ENCODE measurements around the gene ZBTB8OS.
A peak's percentile ranks its signal among the peaks of the same experiment; 100 is the strongest.
"Not testable (repeated sequence)": the region's sequence is repeated elsewhere in the genome, so short reads cannot be mapped to it uniquely, and the experiment has no call there.

Gene ZBTB8OS

DNA sequence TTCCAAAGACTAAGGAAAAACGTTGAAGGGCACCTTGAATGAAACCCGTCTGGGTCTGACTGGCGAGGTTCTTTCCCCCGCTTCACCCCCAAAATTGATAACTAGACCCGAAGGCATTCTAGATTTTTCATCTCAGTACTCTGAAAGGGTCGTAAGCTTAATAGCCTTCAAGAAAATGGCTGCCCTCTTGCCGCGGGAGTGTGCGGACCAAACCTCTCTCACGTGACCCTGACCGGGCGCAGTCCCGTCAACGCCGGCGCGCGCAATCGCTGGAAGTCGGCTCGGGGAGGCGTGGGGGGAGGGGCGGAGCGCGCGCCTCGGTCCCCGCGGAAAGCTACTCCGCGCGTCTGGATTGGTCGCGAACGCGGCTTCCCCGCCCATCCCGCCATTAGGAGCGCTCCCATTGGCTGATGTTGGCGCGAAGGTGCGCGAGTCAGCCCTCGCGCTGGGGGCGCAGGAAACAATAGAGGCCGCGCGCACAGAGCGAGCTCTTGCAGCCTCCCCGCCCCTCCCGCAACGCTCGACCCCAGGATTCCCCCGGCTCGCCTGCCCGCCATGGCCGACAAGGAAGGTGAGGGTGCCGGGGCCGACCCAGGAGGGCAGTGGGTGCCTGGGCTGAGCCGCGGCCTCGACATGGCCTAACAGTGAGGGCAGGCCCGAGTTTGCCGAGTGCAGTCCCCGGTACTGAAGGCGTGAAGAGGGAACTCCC, 556 bp upstream of the ZBTB8OS start, which contains the start of gene RBBP4:
TSS of gene RBBP4 (plus strand) at position 457 of the 709 bp plus-strand sequence. CDS start at position 556, 99 bp downstream.
- DNase-seq (ENCODE audit: low read depth): peak; percentile 96

DNA sequence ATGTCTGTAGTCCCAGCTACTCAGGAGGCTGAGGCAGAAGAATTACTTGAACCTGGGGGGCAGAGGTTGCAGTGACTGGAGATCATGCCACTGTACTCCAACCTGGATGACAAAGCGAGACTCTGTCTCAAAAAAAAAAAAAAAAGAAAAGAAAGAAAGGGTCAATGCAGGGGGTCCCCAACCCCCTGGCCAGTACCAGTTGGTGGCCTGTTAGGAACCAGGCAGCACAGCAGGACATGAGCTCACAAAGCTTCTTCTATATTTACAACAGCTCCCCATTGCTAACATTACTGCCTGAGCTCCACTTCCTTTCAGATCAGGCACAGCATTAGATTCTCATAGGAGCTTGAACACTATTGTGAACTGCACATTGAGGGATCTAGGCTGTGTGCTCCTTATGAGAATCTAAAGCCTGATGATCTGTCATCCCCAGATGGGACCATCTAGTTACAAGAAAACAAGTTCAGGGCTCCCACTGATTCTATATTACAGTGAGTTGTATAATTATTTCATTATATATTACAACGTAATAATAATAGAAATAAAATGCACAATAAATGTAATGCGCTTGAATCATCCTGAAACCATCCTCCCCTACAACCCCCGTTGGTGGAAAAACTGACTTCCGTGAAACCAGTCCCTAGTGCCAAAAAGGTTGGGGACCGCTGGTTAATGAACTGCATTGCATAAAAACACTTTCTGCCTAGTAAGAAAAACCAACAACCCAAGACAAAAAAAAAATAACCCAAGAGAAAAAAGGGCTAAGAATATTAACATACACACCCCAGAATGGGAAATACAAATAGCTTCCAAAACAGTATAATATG, 2.8 kb downstream of the ZBTB8OS start:
- no peak for DNase-seq (ENCODE audit: low read depth)

DNA sequence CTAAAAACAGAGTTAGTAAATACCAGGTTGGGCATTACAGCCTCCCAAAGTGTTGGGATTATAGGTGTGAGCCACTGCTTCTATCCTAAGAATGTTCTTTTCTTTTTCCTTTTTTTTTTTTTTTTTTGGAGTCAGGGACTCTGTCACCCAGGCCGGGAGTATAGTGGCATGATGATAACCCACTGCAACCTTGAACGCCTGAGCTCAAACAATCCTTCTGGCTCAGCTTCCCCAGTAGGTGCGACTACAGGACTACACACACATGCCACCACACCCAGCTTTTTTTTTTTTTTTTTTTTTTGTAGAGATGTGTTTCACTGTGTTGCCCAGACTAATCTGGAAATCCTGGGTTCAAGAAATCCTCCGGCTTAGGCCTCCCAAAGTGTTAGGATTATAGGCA, 5.9 kb downstream of the ZBTB8OS start:
- no peak for DNase-seq (ENCODE audit: low read depth)

DNA sequence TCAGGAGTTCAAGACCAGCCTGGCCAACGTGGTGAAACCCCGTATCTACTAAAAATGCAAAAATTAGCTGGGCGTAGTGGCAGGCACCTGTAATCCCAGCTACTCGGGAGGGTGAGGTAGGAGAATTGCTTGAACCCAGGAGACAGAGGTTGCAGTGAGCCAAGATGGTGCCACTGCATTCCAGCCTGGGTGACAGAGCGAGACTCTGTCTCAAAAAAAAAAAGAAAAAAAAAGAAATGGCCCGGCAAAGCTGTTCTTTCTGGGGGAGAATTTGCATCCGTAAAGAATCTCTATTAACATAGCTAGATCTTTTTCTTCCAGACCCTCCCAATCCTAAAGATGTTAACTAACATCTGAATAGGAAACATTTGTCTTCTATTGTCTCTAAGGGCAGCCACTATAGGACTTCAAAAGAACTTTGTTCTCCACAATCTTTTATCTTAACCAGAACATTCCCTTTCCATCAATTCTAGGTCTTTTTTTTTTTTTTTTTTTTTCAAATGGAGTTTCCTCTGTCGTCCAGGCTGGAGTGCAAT, 8.0 kb downstream of the ZBTB8OS start:
- DNase-seq (ENCODE audit: low read depth): not testable (repeated sequence)

DNA sequence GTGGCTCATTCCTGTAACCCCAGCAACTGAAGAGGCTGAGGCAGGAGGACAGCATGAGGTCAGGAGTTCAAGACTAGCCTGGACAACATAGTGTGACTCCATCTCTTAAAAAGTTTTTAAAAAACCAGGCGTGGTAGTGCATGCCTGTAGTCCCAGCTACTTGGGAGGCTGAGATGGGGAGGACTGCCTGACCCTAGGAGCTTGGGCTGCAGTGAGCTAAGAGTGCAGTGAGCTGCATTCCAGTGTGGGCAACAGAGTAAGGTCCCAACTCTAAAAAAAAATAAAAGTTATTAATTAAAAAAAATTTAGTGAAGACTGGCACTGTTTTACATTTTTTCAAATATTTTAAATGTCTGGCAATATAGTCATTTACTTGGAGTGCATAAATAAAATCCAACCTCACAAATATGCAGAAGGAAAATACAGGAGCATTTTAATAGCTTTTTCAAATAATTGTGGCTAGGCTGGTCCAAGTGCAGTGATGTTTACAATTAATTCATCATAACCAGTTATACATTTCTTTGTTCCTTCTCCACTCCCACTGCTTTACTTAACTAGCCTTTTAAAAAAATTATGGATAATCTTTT, 10.8 kb downstream of the ZBTB8OS start:
- DNase-seq (ENCODE audit: low read depth): no peak

DNA sequence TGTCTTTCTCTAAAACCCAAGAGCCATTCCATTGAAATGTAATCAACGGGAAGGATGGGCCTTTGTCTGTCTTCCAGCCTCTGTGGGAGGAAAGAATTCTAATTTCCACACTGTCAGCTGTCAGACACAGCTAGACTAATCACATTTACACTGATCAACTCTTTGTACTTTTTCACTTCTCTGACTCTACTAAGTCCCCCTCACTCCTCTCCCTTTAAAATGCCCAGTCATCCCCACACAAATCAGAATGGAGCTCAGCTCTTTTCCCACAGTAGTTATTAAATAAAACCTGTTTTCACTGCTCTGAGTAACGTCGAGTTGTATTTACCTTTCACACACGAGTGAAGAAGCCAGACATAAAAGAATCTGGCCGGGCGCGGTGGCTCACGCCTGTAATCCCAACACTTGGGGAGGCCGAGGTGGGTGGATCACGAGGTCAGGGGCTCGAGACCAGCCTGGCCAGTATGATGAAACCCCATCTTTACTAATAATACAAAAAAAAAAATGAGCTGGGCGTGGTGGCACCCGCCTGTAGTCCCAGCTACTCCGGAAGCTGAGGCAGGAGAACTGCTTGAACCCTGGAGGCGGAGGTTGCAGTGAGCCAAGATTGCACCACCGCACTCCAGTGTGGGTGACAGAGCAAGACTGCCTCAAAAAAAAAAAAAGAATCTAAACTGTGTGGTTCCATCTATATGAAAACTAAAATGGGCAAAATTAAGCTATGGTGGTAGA, 13.3 kb downstream of the ZBTB8OS start:
- DNase-seq (ENCODE audit: low read depth): no peak

DNA sequence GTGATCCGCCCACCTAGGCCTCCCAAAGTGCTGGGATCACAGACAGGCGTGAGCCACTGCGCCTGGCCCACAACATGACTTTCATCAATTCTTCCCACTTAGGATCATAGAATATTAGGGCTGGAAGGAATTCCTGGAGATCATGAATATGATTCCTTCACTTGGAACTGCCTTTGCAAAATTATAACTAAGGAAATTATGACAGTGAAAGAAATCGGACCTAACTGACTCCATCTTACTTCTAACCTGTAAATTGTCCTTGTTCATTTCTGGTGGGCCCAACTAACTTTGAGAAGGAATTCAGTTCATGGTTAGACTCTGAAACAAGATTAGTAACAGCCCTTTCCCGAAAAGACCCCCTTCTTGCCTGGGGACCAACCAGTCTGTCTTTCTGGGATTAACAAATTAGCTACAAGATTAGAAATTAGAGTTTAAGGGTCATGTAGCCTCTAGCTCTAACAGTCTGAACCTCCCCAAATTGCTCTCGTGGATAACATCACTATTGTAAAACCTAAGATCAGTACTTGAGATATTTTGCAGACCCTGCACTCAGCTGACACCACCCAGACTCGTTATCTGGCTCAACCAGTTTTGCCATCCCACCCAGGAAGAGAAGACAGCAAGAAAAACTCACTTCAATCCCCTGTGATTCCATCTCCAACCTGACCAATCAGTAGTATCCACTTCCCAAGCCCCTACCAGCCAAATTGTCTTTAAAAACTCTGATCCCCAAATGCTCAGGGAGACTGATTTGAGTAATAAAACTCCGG, 14.7 kb downstream of the ZBTB8OS start:
- no peak for DNase-seq (ENCODE audit: low read depth)

DNA sequence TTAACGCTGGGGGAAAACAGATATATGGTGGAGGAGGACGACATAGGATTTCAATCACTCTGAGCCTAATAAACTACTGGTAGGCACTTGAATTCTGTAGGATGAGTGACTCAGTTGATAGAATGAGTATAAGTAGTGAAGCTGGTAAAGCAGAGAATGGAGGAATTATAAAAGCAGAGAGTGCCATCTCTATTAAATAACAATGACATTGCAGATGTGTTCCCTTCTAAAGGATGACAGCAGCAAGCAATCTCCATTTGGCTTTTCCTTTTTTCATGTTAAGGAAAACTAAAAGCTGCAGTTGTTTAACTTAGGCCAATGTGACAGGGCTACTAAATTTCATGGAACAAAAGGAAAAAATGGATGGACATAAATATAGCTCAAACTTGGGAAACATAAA, 17.5 kb downstream of the ZBTB8OS start:
- DNase-seq (ENCODE audit: low read depth): no peak

DNA sequence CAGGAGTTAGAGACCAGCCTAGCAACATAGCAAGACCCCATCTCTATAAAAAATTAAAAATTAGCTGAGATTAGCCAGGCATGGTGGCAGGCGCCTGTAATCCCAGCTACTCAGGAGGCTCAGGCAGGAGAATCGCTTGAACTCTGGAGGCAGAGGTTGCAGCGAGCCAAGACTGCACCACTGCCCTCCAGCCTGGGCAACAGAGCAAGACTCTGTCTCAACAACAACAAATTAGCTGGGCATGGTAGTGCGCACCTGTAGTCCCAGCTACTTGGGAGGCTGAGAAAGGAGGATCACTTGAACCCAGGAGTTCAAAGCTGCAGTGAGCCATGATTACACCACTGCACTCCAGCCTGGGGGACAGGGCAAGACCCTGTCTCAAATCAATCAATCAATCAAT, 20.2 kb downstream of the ZBTB8OS start:
- not testable (repeated sequence) for DNase-seq (ENCODE audit: low read depth)

DNA sequence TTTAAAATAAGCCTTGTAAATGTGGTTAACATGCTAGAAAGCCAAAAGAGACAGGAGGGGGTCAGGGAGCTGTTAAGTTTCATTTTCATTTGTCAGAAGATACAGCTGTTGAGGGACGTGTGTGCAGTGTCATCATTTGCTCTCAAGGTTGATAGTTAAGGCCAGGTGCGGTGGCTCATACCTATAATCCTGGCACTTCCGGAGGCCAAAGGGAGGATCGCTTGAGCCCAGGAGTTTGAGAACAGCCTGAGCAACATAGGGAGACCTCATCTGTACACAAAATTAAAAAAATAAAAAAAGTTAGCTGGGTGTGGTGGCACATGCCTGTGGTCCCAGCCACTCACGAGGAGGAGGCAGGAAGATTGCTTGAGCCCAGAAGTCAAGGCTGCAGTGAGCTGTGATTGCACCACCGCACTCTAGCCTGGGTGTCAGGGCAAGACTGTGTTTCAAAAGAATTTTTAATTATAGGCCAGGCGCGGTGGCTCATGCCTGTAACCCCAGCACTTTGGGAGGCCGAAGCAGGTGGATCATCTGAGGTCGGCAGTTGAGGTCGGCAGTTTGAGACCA, 22.7 kb downstream of the ZBTB8OS start:
- DNase-seq (ENCODE audit: low read depth): no peak

DNA sequence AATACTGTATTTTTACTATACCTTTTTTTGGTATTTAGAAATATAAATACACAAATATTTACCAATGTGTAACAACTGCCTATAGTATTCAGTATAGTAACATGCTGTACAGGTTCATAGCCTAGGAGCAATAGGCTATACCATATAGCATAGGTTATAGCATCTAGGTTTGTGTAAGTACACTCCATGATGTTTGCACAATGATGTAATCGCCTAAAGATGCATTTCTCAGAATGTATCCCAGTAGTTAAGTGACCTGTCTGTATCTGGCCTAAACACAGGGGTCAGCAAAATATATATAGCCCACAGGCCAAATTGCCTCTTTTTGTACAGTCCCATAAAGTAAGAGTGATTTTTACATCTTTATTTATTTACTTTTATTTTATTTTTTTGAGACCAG, 24.2 kb downstream of the ZBTB8OS start:
- DNase-seq (ENCODE audit: low read depth): no peak

DNA sequence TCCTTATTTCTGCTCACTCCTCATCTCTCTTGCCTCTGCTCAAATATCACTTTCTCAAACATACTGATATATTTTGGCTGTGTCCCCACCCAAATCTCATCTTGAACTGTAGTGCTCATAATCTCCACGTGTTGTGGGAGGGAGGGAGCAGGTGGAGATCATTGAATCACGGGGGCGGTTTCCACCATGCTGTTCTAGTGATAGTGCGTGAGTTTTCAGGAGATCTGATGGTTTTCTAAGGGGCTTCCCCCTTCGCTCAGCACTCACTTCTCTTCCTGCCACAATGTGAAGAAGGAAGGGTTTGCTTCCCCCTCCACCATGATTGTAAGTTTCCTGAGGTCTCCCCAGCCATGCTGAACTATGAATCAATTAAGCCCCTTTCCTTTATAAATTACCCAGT, 26.6 kb downstream of the ZBTB8OS start:
- DNase-seq (ENCODE audit: low read depth): no peak

DNA sequence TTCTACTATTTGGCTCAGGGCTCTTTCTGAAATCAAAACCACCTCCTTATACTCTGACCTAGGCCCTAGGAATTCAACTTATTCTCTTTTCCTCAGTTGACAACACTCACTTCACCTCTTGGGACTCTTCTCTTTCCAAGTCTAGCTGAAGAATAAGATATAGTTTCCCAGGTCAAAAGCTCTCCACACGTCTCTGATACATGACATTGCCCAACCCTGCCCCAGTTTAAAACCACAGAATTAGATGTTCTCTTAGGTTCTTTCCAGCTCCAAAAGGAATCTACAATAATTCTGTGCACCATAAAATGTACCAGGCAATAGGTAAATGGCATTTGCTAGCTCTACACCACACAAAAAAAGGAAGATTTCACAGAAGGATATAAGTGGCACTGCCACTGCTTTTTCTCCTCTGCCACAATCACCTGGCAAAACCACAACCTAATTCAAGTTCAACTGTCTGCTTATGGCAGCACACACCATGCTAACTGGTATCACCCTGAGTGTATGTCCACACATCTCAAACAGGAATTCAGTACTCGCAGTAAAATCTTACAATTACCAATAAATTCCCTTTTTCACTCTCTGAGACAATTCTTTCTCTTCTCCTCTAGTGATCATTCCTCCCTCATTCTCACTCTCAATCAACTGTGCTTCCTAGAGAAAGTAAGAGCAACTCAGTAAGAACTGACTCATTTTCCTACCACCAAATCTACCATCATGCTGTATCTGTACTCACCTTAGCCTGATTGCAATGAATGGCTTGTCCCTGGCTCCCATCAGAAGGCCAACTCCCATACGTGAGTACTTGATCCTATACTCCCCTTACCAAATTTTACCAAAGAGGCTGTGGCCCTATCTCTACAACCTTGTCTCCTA, 27.3 kb downstream of the ZBTB8OS start:
- no peak for DNase-seq (ENCODE audit: low read depth)

DNA sequence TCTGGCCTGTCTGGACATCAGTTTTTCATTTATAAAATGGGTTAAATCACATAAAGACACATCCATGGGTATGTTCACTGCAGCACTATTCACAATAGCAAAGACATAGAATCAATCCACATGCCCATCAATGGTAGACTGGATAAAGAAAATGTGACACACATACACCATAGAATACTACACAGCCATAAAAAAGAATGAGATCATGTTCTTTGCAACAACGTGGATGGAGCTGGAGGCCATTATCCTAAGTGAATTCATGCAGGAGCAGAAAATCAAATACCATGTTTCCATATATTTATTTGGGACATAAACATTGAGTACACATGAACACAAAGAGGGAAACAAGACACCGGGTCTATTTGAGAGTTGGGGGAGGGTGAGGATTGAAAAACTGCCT, 28.1 kb downstream of the ZBTB8OS start:
- DNase-seq (ENCODE audit: low read depth): no peak

DNA sequence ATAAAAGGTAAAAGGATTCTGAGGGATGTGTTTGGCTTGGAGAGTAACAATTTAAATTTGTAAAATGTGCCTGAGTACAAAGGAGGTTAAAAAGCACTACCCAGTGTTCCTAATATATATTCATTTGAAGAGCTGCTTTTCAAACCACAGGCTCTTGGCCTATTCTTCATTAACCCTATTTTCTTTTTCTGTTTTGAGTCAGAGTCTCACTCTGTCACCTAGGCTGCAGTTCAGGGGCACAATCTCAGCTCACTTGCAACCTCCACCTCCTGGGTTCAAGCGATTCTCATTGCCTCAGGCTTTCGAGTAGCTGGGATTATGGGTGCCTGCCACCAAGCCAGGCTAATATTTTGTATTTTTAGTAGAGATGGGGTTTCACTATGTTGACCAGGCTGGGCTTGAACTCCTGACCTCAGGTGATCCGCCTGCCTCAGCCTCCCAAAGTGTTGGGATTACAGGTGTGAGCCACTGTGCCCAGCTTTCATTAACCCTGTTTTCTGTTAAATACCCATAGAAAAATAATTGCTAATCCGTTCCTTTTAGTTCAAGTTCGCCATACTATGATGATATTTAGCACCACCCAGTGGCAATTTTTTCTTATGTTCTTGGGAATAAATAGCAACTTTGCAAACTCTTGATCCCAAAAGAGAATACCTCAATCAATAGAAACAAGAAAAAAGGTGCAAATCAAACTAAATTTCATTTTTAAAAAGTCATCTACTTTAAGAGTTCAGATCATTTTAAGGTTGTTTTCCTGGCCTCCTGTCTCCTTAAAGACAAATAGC, 30.5 kb downstream of the ZBTB8OS start:
- DNase-seq (ENCODE audit: low read depth): no peak

DNA sequence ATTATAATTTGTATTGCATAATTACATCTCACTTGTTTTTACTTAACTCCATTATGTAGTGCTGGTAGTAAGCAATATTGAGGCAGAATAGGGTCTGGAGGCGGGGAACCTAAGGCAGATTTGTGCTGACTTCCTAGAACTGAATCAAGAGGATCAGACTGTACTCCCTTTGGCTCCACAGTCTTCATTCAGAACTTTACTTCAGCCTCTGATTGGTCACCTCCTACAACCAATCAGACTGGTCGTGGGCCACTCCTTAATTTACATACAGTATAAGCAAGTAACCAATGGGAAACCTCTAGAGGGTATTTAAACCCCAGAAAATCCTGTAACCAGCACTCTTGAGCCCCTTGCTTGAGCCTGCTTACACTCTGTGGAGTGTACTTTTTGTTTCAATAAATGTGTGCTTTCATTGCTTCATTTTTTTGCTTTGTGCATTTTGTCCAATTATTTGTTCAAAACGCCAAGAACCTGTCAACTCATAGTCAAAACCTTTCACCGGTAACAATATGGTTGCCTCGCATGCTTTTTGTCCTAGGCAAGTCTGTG, 31.6 kb downstream of the ZBTB8OS start:
- DNase-seq (ENCODE audit: low read depth): no peak

DNA sequence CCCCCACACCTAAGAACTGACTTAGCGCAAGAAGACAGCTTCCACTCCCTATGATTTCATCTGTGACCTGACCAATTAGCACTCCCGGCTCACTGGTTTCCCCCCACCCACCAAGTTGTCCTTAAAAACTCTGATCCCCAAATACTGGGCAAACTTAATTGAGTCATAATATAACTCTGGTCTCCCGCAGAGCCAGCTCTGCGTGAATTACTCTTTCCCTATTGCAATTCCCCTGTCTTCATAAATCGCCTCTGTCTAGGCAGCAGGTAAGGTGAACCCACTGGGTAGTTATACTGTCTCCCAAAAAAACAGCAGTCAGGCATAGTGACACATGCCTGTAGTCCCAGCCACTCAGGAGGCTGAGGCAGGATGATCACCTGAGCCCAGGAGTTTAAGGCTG, 36.9 kb downstream of the ZBTB8OS start:
- no peak for DNase-seq (ENCODE audit: low read depth)

DNA sequence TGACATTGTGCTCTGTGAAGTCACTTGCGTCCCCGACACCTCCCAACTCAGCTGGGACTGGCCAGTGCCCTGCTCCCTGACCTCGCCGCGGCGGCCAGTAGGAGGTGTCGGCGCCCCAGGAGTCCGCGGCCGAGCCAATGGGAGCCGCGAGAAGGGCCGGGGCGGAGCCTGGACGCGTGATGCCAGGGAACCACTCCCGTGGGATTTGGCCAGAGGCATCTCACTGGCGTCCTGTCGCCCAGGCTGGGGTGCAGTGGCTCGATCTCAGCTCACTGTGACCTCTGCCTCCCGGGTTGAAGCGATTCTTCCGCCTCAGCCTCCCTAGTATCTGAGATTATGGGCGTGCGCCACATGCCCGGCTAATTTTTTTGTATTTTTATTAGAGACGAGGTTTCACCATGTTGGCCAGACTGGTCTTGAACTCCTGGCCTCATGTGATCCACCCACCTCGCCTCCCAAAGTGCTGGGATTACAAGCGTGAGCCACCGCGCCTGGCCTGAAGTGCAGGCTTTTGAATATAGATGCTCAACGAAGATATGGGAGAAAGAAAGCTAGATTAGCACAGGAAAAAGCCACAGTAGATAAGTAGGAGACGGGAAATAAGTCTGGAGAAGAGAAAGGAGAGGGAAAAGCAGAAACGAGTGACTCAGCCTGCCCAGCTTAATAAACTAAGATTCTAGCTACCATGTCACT, 38.0 kb downstream of the ZBTB8OS start:
- DNase-seq (ENCODE audit: low read depth): peak; percentile 31
